DMS114 treated with DMSO at 0.1 percent for 48 hours (cell line): ENCODE data around the gene PIP4K2A.
"Not testable (repeated sequence)": the region's sequence is repeated elsewhere in the genome, so short reads cannot be mapped to it uniquely, and the experiment has no call there.

Source experiments
- DNase-seq: peaks from one replicate; lab custom pipeline; 2025; ENCODE audit not compliant: unreplicated experiment; lab: John Stamatoyannopoulos, UW

The PIP4K2A gene

GRCh38 chr10:22697101-22697500, 17.3 kb downstream of the PIP4K2A start:
- DNase-seq: no peak

- DNase-seq: no peak
These were observed 20.5 kb downstream of the PIP4K2A start for GRCh38 chr10:22693860-22694259.

GRCh38 chr10:22693371-22693784, 21.0 kb downstream of the PIP4K2A start:
- no peak for DNase-seq

GRCh38 chr10:22692119-22692518, 22.3 kb downstream of the PIP4K2A start:
- DNase-seq: not testable (repeated sequence)

GRCh38 chr10:22690614-22691431, 23.6 kb downstream of the PIP4K2A start:
- DNase-seq: no peak

- DNase-seq: no peak
These were observed 24.2 kb downstream of the PIP4K2A start for GRCh38 chr10:22690158-22690557.

GRCh38 chr10:22686347-22686746, 28.0 kb downstream of the PIP4K2A start:
- DNase-seq: no peak

- no peak for DNase-seq
These were observed 28.5 kb downstream of the PIP4K2A start for GRCh38 chr10:22685926-22686325.

GRCh38 chr10:22684699-22685098, 29.7 kb downstream of the PIP4K2A start:
- no peak for DNase-seq

GRCh38 chr10:22683140-22683389, 31.3 kb downstream of the PIP4K2A start:
- no peak for DNase-seq

GRCh38 chr10:22682237-22683139, 31.9 kb downstream of the PIP4K2A start:
- no peak for DNase-seq

- DNase-seq: no peak
These were observed 32.6 kb downstream of the PIP4K2A start for GRCh38 chr10:22681783-22682183.

- DNase-seq: no peak
These were observed 33.1 kb downstream of the PIP4K2A start for GRCh38 chr10:22681301-22681700.

GRCh38 chr10:22679608-22680007, 34.8 kb downstream of the PIP4K2A start:
- DNase-seq: no peak

GRCh38 chr10:22677333-22677732, 37.0 kb downstream of the PIP4K2A start:
- no peak for DNase-seq

- no peak for DNase-seq
These were observed 37.9 kb downstream of the PIP4K2A start for GRCh38 chr10:22676435-22676834.

- no peak for DNase-seq
These were observed 39.8 kb downstream of the PIP4K2A start for GRCh38 chr10:22674573-22674930.

GRCh38 chr10:22673785-22674572, 40.4 kb downstream of the PIP4K2A start:
- no peak for DNase-seq

- DNase-seq: no peak
These were observed 41.3 kb downstream of the PIP4K2A start for GRCh38 chr10:22673091-22673392.

GRCh38 chr10:22672319-22673090, 41.9 kb downstream of the PIP4K2A start:
- no peak for DNase-seq

GRCh38 chr10:22670788-22671187, 43.6 kb downstream of the PIP4K2A start:
- DNase-seq: no peak
